ENCODE results near the gene CD22. TPM values are rescaled to one million over a fixed set of nuclear protein-coding genes. Genes with fewer than 3 reads are reported as not detected.
"Not testable (repeated sequence)": the region's sequence is repeated elsewhere in the genome, so short reads cannot be mapped to it uniquely, and the experiment has no call there.

CD22 gene
- total and polyA plus RNA-seq, 10 of the 15 experiments (the other 5 are each of a cell fraction or from before 2014, with no cell fraction given): 23.0 to 344 (median 181) TPM

DNA sequence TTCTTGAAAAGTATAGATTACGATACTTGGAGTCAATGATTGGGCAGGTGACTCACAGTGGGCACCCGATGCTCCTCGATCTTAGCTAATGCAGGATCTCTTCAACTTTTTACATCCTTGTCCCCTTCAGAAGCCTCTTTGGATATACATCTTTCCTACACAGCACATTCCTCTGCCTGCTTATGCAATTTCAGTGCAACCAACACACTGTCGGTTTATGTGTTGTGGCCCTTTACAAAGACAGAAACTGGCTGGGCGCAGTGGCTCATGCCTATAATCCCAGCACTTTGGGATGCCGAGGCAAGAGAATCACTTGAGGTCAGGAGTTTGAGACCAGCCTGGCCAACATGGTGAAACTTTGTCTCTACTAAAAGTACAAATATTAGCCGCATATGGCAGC lies 44.5 kb downstream of the CD22 start (continued):
- no peak for TF ChIP-seq SPI1 (IDR thresholded peaks at IDR 0.05; ENCODE audit: borderline replicate concordance, insufficient read depth, low read depth, low read length)

DNA sequence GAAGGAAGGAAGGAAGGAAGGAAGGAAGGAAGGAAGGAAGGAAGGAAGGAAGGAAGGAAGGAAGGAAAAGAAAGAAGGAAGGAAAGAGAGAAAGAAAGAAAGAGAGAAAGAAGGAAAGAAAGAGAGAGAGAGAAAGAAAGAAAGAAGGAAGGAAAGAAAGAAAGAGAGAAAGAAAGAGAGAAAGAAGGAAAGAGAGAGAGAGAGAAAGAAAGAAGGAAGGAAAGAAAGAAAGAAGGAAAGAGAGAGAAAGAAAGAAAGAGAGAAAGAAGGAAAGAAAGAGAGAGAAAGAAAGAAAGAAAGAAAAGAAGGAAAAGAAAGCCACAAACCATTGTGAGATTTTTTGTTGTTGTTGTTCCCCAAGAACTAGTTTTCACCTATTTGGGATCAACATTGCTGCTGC lies 45.0 kb downstream of the CD22 start:
- CTCF ChIA-PET: interaction anchor here (0.9 to 1.2 kb wide), 5 partner anchors 21 to 121 kb away, joined by 4 to 7 read pairs (median 5); no protein-coding TSS in a partner anchor
- H2AFZ ChIP-seq (ENCODE audit: control insufficient read depth, low read depth, low read length); H3K79me2 ChIP-seq (ENCODE audit: control insufficient read depth, insufficient read depth, low read length); intact Hi-C loops (cut with micrococcal nuclease; ENCODE audit: unreplicated experiment); BruUV-seq (replicated peaks); H3K36me3 ChIP-seq (ENCODE audit: control insufficient read depth in 2 of 2, insufficient read depth in 2 of 2, low read length in 1 of 2); H3K4me2 ChIP-seq (ENCODE audit: control insufficient read depth, insufficient read depth); H3K27me3 ChIP-seq (replicated peaks in 1 of 2; ENCODE audit: control insufficient read depth in 2 of 2, insufficient read depth in 2 of 2, low read length in 1 of 2); H4K20me1 ChIP-seq (ENCODE audit: control insufficient read depth, insufficient read depth); H3K9ac ChIP-seq (ENCODE audit: control insufficient read depth, insufficient read depth, low read length); H3K9me3 ChIP-seq (replicated peaks; ENCODE audit: control insufficient read depth, insufficient read depth, low read length); ATAC-seq; H3K27ac ChIP-seq (ENCODE audit: control insufficient read depth, insufficient read depth); DNase-seq (ENCODE audit: low read depth, low spot score); in situ Hi-C loops (cut with MboI); FAIRE-seq; H3K4me3 ChIP-seq: not testable (repeated sequence)
- TF ChIP-seq MTA2 (IDR thresholded peaks at IDR 0.05; ENCODE audit: low read depth): peak; percentile 29
- H3K4me1 ChIP-seq (ENCODE audit: control insufficient read depth, insufficient read depth, low read length): peaks cover 31% of the 10 kb centered on the region
- SMC1A ChIA-PET (ENCODE audit: uncharacterized antibody, unreplicated experiment): interaction anchor here (0.7 to 5.4 kb wide), 10 partner anchors 9 to 95 kb away, joined by 3 to 74 read pairs (median 6); partner anchors contain the start of gene FFAR3
- RAD21 ChIA-PET (ENCODE audit: unreplicated experiment): interaction anchor here (0.6 to 5.8 kb wide), 10 partner anchors 19 to 135 kb away, joined by 3 to 90 read pairs (median 5); partner anchors contain the start of gene FFAR1
- POLR2A ChIA-PET: interaction anchor here (0.9 to 1.6 kb wide), 4 partner anchors 12 to 44 kb away, joined by 3 to 9 read pairs (median 5); no protein-coding TSS in a partner anchor

DNA sequence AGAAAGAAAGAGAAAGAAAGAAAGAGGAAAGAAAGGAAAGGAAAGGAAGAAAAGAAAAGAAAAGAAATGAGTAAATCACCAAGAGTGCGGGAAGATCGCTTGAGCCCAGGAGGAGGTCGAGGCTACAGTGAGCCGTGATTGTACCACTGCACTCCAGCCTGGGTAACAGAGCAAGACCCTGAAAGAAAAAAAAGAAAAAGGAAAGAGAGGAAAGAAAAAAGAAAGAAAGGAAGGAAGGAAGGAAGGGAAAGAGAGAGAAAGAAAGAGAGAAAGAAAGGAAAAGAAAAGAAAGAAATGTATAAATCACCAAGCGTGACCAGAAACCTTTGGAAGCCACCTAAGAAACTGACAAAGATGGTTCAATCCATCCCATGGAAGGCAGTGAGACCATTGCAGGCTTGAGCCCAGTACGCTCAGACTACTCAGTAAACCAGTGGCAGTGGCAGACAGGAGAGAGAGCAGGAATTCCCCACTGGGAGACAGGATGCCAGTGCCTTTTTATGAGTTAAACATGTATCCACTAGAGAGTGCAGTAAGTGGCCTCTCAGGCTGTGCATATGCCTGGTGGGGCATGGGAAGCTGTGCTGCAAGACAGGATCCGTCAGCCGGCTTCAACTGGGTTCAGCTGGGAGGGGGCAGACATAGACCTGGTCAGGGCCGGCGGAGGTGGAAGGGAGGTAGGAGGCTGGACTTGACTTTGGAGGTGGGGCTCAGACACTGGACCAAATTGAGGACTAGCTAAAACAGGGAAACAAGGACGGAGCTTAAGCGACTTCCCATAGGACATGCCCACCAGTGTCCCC lies 46.7 kb downstream of the CD22 start:
- ATAC-seq: peak; percentile 36; the same call in 2 of the 3 replicates
- Histone ChIP-seq H3K79me2 (ENCODE audit: control insufficient read depth, insufficient read depth, low read length) (no peaks in the 10 kb centered on the region), H3K27me3 (replicated peaks in 1 of 2; ENCODE audit: control insufficient read depth in 2 of 2, insufficient read depth in 2 of 2, low read length in 1 of 2) (no peaks in the 10 kb centered on the region), H2AFZ (ENCODE audit: control insufficient read depth, low read depth, low read length) (no peak overlapping the region), H3K4me1 (ENCODE audit: control insufficient read depth, insufficient read depth, low read length) (peaks cover 31% of the 10 kb centered on the region), H3K27ac (ENCODE audit: control insufficient read depth, insufficient read depth) (peak overlapping the region; percentile 51; the same call in 1 of the 2 replicates), H3K9me3 (replicated peaks; ENCODE audit: control insufficient read depth, insufficient read depth, low read length) (no peaks in the 10 kb centered on the region; the same call in 1 of the 3 replicates), H3K36me3 (ENCODE audit: control insufficient read depth in 2 of 2, insufficient read depth in 2 of 2, low read length in 1 of 2) (no peaks in the 10 kb centered on the region), H3K4me2 (ENCODE audit: control insufficient read depth, insufficient read depth) (no peak overlapping the region; the same call in 1 of the 2 replicates), H3K4me3 (no peak overlapping the region), H4K20me1 (ENCODE audit: control insufficient read depth, insufficient read depth) (no peaks in the 10 kb centered on the region), H3K9ac (ENCODE audit: control insufficient read depth, insufficient read depth, low read length) (no peak overlapping the region)
- ChIA-PET SMC1A (ENCODE audit: uncharacterized antibody, unreplicated experiment) (interaction anchor here (0.8 to 5.4 kb wide), 13 partner anchors 9 to 93 kb away, joined by 4 to 110 read pairs (median 9); partner anchors contain the start of gene FFAR3), RAD21 (ENCODE audit: unreplicated experiment) (interaction anchor here (0.8 to 5.8 kb wide), 12 partner anchors 22 to 133 kb away, joined by 3 to 90 read pairs (median 7); partner anchors contain the start of gene FFAR1), POLR2A (interaction anchor here (0.5 to 4.1 kb wide), 12 partner anchors 9 to 319 kb away, joined by 3 to 52 read pairs (median 6); no protein-coding TSS in a partner anchor), CTCF (interaction anchor here (0.9 to 4.0 kb wide), 10 partner anchors 12 to 119 kb away, joined by 3 to 22 read pairs (median 4); no protein-coding TSS in a partner anchor)
- in situ Hi-C loops (cut with MboI): no loop called here
- DNase-seq (ENCODE audit: low read depth, low spot score): no peak
- no peak for FAIRE-seq
- intact Hi-C loops (cut with micrococcal nuclease; ENCODE audit: unreplicated experiment): loop anchor here (5.0 kb wide), 1 partner anchor 42 kb away; no protein-coding TSS in a partner anchor
- no TSS peak for BruUV-seq (replicated peaks)
- 75% methylated on average over 12 of the region's 12 CpGs for WGBS (ENCODE audit: insufficient coverage, insufficient replicate concordance, low lambda C conversion rate, missing lambda C conversion rate)
- TF ChIP-seq POLR2AphosphoS2 (IDR thresholded peaks at IDR 0.05; ENCODE audit: low read depth, low read length) (no peak), EED (IDR thresholded peaks at IDR 0.05; ENCODE audit: low read depth) (peak; percentile 32; the same call in 1 of the 2 replicates), MXI1 (IDR thresholded peaks at IDR 0.05; ENCODE audit: low read depth, low read length) (no peak), IKZF1 (conservative IDR thresholded peaks at IDR 0.05) (peak; percentile 38), DPF2 (IDR thresholded peaks at IDR 0.05) (0 out of 2 replicates have a peak, but pooled peaks have one; percentile 42), PAX5 (IDR thresholded peaks at IDR 0.05; ENCODE audit: borderline replicate concordance, low read depth, low read length) (peak; percentile 93), NBN (IDR thresholded peaks at IDR 0.05) (0 out of 2 replicates have a peak, but pooled peaks have one; percentile 46), NRF1 (conservative IDR thresholded peaks at IDR 0.05; ENCODE audit: low read depth, low read length) (no peak), POLR2AphosphoS5 (IDR thresholded peaks at IDR 0.05; ENCODE audit: low read length) (no peak), IKZF2 (IDR thresholded peaks at IDR 0.05) (peak in 1 of 2 experiments; percentile 24; a peak in 1 of 4 replicates)
- TF ChIP-seq, protein P1, sequence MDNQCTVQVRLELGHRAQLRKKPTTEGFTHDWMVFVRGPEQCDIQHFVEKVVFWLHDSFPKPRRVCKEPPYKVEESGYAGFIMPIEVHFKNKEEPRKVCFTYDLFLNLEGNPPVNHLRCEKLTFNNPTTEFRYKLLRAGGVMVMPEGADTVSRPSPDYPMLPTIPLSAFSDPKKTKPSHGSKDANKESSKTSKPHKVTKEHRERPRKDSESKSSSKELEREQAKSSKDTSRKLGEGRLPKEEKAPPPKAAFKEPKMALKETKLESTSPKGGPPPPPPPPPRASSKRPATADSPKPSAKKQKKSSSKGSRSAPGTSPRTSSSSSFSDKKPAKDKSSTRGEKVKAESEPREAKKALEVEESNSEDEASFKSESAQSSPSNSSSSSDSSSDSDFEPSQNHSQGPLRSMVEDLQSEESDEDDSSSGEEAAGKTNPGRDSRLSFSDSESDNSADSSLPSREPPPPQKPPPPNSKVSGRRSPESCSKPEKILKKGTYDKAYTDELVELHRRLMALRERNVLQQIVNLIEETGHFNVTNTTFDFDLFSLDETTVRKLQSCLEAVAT (IDR thresholded peaks at IDR 0.05): peak; percentile 82
